Nephron (organoid): ENCODE measurements around the gene RCCD1.

Experiments used
- H3K27ac Mint-ChIP-seq, 3 experiments: 2 replicates each; pipeline ENCODE4 v1.8.0; 2020; ENCODE audit warnings: mixed read lengths in 3 of 3, mild to moderate bottlenecking in 2 of 3, moderate library complexity in 1 of 3
- H3K27me3 Mint-ChIP-seq: 2 replicates; pipeline ENCODE4 v1.8.0; 2021; ENCODE audit warnings: low read depth, mild to moderate bottlenecking, moderate library complexity, mixed read lengths
- H3K36me3 Mint-ChIP-seq: 2 replicates; pipeline ENCODE4 v1.8.0; 2020; ENCODE audit warnings: low read depth, mixed read lengths
- H3K4me1 Mint-ChIP-seq: 2 replicates; pipeline ENCODE4 v1.8.0; 2020; ENCODE audit warnings: mixed read lengths
- H3K4me3 Mint-ChIP-seq, 3 experiments: 2 replicates each; pipeline ENCODE4 v1.8.0; 2020; ENCODE audit warnings: mild to moderate bottlenecking in 3 of 3, mixed read lengths in 3 of 3, moderate library complexity in 2 of 3
- H3K9me3 Mint-ChIP-seq: 2 replicates; pipeline ENCODE4 v1.8.0; 2020; ENCODE audit warnings: mixed read lengths
- TF ChIP-seq, protein P1 (sequence below), 3 experiments: fragments of 200-600 bp; sonication (generic); IDR thresholded peaks; one replicate each; pipeline ENCODE4 v1.5.0; 2021; ENCODE audit warnings: antibody characterized with exemption in 3 of 3; ENCODE audit not compliant: unreplicated experiment in 3 of 3

RCCD1 gene

DNA sequence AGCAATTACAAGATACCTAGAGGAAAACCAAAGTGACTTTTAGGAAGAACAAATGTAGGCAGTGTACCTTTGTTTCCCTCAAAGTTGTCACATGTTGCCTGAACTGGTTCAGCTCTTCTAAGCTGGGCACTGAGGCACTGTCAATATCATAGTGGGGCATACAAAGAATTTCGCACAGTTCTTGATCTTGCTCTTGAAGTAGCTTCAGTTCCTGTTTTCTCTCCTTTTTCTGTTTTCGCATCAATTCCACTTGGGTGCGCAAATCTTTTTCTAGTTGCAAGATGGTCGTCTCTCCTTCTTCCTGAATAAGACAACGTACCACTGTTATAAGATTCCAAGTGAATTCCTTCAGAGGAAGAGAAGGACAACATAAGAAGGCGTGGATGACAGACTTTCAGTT is 27.0 kb downstream of the RCCD1 start:
- no peak overlapping the region for H3K4me3 Mint-ChIP-seq
- H3K9me3 Mint-ChIP-seq = no peaks in the 10 kb centered on the region
- H3K27me3 Mint-ChIP-seq = no peaks in the 10 kb centered on the region
- peaks cover 64% of the 10 kb centered on the region for H3K36me3 Mint-ChIP-seq
- no peak overlapping the region for H3K27ac Mint-ChIP-seq
- TF ChIP-seq, protein P1, sequence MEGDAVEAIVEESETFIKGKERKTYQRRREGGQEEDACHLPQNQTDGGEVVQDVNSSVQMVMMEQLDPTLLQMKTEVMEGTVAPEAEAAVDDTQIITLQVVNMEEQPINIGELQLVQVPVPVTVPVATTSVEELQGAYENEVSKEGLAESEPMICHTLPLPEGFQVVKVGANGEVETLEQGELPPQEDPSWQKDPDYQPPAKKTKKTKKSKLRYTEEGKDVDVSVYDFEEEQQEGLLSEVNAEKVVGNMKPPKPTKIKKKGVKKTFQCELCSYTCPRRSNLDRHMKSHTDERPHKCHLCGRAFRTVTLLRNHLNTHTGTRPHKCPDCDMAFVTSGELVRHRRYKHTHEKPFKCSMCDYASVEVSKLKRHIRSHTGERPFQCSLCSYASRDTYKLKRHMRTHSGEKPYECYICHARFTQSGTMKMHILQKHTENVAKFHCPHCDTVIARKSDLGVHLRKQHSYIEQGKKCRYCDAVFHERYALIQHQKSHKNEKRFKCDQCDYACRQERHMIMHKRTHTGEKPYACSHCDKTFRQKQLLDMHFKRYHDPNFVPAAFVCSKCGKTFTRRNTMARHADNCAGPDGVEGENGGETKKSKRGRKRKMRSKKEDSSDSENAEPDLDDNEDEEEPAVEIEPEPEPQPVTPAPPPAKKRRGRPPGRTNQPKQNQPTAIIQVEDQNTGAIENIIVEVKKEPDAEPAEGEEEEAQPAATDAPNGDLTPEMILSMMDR (IDR thresholded peaks at IDR 0.05; ENCODE audit: unreplicated experiment in 3 of 3) = no peak
- H3K4me1 Mint-ChIP-seq = no peaks in the 10 kb centered on the region

- Mint-ChIP-seq H3K4me3 (no peak overlapping the region), H3K27ac (no peak overlapping the region), H3K9me3 (no peaks in the 10 kb centered on the region), H3K27me3 (no peaks in the 10 kb centered on the region), H3K4me1 (no peaks in the 10 kb centered on the region), H3K36me3 (peaks cover 61% of the 10 kb centered on the region)
- TF ChIP-seq, protein P1 (IDR thresholded peaks at IDR 0.05; ENCODE audit: unreplicated experiment in 3 of 3) = no peak
These were observed 27.5 kb downstream of the RCCD1 start for GRCh38 chr15:90982135-90982534.

GRCh38 chr15:90986790-90987507 is 32.3 kb downstream of the RCCD1 start:
- peaks cover 11% of the 10 kb centered on the region for H3K4me1 Mint-ChIP-seq
- H3K9me3 Mint-ChIP-seq = no peaks in the 10 kb centered on the region
- no peak overlapping the region for H3K4me3 Mint-ChIP-seq
- H3K27me3 Mint-ChIP-seq = no peaks in the 10 kb centered on the region
- H3K36me3 Mint-ChIP-seq = peaks cover 25% of the 10 kb centered on the region
- peak overlapping the region in 2 of 3 experiments; percentile 40 to 46 for H3K27ac Mint-ChIP-seq
- TF ChIP-seq, protein P1 (IDR thresholded peaks at IDR 0.05; ENCODE audit: unreplicated experiment in 3 of 3) = no peak

DNA sequence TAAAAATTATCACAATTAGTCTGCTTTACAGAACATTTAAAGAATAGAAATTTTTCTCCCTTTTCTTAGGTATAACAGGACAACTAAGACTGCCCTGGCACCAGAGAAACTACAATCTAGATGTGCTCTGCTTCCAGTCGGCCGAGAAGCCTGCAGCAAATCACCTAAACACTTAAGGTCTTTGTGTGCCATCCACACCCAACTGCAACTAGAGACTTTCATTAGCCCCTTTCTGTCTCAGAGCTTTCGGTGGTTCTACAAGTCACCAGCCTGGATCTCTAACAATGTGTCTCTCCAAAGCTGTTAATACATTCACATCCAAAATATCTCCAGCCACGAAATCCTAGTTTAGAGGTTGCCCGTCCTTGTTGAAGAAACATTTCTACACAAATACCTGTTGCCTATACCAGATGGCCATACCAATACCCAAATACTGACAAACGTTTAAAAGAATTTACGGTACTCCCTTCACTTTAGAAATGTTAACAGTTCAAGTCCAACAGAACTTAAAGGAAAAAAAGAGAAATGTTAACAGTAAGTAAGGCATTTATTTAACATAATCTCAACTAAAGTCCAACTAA is 33.0 kb downstream of the RCCD1 start:
- peaks cover 11% of the 10 kb centered on the region for H3K4me1 Mint-ChIP-seq
- H3K27ac Mint-ChIP-seq = peak overlapping the region; percentile 40 to 79 (median 52)
- TF ChIP-seq, protein P1 (IDR thresholded peaks at IDR 0.05; ENCODE audit: unreplicated experiment in 3 of 3) = no peak
- H3K4me3 Mint-ChIP-seq = no peak overlapping the region
- H3K9me3 Mint-ChIP-seq = no peaks in the 10 kb centered on the region
- H3K27me3 Mint-ChIP-seq = no peaks in the 10 kb centered on the region
- peaks cover 21% of the 10 kb centered on the region for H3K36me3 Mint-ChIP-seq

GRCh38 chr15:90988296-90988695 is 33.6 kb downstream of the RCCD1 start:
- Mint-ChIP-seq H3K27me3 (no peaks in the 10 kb centered on the region), H3K4me3 (no peak overlapping the region), H3K36me3 (peaks cover 14% of the 10 kb centered on the region), H3K27ac (peak overlapping the region in 1 of 3 experiments; percentile 35), H3K4me1 (peaks cover 15% of the 10 kb centered on the region), H3K9me3 (no peaks in the 10 kb centered on the region)
- TF ChIP-seq, protein P1 (IDR thresholded peaks at IDR 0.05; ENCODE audit: unreplicated experiment in 3 of 3) = no peak
